SKM-1 (cell line): ENCODE data around the gene SWSAP1.
"Not testable (repeated sequence)": the region's sequence is repeated elsewhere in the genome, so short reads cannot be mapped to it uniquely, and the experiment has no call there.

ENCODE experiments used
- DNase-seq: peaks from one replicate; lab custom pipeline; 2025; ENCODE audit not compliant: unreplicated experiment; lab: John Stamatoyannopoulos, UW

The SWSAP1 gene, protein sequence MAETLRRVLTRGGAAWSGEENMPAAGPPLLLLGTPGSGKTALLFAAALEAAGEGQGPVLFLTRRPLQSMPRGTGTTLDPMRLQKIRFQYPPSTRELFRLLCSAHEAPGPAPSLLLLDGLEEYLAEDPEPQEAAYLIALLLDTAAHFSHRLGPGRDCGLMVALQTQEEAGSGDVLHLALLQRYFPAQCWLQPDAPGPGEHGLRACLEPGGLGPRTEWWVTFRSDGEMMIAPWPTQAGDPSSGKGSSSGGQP

GRCh38 chr19:11374433-11375142, at the start of gene SWSAP1:
Gene SWSAP1, plus strand, starts transcription at chr19:11374666. Its CDS starts 15 bp downstream, at chr19:11374681.
- peak; percentile 100 for DNase-seq

- no peak for DNase-seq
Measured at GRCh38 chr19:11324748-11325389, 49.6 kb upstream of the SWSAP1 start.

- no peak for DNase-seq
Measured at GRCh38 chr19:11325544-11325943, 48.9 kb upstream of the SWSAP1 start.

- no peak for DNase-seq
Measured at GRCh38 chr19:11330127-11330526, 44.3 kb upstream of the SWSAP1 start.

GRCh38 chr19:11331502-11331901, 43.0 kb upstream of the SWSAP1 start:
- no peak for DNase-seq

DNA sequence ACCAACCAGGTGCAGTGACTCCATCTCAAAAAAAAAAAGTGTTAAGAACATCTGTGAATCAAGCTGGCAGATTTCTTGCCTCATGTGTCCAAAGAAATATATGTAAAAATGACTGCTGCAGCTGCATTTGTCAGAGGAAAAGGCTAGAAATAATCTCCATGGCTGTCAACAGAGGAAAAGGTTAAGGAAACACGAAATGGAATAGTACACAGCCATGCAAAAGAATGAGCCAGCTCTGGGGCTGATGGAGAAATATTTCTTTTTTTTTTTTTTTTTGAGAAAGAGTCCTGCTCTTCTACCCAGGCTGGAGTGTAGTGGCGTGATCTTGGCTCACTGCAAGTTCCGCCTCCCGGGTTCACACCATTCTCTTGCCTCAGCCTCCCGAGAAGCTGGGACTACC, 41.6 kb upstream of the SWSAP1 start:
- DNase-seq, result no peak

- not testable (repeated sequence) for DNase-seq
Measured at GRCh38 chr19:11333838-11334237, 40.6 kb upstream of the SWSAP1 start.

DNA sequence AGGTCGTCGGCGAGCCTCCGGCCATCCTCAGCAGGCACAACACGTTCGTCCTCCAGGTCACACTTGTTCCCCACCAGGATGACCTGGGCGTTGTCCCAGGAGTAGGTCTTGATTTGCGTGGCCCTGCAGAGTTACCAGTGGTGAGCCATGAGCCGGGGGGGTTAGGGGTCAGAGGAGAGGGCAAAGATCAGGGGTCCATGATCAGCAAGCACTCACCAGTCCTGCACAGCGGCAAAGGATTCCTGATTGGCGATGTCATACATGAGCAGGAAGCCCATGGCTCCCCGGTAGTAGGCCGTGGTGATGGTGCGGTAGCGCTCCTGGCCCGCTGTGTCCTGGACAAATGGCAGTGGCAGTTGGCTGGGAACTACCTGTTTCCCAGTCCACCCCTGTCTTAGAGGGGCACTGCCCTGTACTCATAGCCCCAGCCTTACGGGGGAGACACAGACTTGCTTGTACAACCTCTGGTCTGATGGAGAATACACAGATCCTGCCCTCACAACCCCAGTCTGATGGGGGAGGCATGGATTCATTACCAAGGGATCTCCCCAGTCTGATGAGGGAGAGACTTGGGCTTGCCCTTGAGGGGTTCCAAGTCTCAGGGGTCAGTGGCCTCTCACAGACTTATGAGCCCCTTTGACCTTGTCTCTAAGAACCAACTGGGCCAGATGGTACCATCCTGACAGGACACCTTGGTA, 38.9 kb upstream of the SWSAP1 start:
- no peak for DNase-seq

GRCh38 chr19:11337080-11337479, 37.4 kb upstream of the SWSAP1 start:
- no peak for DNase-seq

DNA sequence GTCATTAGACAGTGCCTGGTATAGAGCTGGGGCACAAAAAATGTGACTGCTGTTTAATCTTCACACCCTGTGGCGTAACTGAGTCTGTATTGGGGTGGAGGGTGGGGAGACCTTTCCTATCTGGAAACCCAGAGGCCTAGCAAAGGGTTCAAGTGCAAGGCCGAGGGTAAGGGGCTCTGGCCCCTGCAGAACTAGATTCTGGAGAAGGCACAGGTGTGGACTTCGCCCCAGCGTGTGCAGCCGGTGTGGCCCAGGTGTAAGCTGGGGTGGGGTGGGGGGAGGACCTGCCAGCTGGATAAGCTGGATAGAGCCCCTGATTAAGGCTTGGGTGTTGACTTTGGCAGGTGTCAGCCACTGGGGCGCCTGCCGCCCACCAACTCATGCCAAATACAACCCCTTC, 36.3 kb upstream of the SWSAP1 start:
- no peak for DNase-seq

- no peak for DNase-seq
Measured at GRCh38 chr19:11338569-11339253, 35.8 kb upstream of the SWSAP1 start.

DNA sequence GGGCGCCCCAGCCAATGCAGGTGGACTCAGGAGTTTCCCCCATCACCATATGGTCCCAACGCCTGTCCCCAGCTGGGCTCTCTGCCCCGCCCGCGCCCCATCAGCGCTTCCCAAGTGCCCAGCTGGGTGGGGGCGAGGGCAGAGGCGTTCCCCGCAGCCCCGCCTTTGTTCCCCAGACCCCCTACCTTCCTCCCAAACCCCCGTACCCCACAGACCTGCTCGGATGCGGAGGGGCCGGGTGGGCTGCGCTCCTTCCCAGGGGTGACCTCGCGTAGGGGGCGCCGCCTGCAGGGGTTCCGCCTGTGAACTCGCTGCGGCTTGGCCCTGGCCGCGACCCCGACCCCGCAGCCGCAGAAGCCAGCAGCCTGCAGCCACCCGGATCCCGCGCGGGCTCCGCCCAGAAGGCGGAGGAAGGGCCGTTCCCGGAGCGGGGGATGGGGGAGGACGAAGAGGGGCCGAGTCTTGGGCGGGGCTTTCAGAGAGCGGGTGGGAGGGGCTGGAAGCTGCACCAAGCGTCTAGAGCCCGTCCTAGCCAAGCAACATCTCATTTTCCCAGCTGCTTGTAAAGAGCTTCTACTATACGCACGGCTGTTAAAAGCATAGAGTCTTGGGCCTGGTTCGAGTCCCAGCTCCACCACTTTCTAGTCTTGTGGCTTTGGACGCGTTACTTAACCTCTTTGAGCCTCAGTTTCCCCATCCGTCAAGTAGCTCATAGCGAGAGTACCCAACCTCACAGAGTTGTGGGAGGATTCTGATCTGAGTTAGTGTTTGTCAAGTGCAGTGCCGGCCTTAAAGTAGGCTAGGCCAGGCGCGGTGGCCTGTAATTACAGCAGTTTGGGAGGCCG, 35.0 kb upstream of the SWSAP1 start, which contains the start of gene RAB3D:
Gene RAB3D (minus strand): TSS at position 404 of the 845 bp plus-strand sequence. CDS start 2,258 bp downstream, outside the sequence.
- DNase-seq, result peak; percentile 35

DNA sequence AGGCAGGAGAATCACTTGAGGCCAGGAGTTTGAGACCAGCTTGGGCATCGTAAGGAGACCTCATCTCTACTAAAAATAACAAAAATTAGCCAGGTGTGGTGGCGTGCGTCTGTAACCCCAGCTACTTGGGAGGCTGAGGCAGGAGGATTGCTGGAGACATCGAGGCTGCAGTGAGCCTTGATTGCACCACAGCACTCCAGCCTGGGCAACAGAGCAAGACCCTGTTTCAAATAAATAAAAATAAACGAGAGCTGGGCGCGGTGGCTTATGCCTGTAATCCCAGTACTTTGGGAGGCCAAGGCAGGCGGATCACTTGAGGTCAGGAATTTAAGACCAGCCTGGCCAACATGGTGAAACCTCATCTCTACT, 34.4 kb upstream of the SWSAP1 start:
- DNase-seq, result not testable (repeated sequence)

DNA sequence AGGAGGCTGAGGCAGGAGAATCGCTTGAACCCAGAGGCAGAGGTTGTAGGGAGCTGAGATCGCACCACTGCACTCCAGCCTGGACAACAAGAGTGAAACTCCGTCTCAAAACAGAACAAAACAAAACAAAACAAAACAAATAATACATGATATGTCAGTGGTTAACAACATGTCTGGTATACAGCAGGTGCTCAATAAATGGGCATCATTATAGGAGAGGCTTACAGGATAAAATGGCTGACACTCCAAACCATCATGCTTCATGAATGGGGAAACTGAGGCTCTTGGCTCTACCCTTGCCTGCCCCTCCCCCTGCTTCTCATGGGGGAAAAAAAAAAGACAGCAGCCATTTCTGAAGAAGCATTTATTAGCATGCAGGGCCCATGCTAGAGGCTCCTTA, 32.0 kb upstream of the SWSAP1 start:
- no peak for DNase-seq

DNA sequence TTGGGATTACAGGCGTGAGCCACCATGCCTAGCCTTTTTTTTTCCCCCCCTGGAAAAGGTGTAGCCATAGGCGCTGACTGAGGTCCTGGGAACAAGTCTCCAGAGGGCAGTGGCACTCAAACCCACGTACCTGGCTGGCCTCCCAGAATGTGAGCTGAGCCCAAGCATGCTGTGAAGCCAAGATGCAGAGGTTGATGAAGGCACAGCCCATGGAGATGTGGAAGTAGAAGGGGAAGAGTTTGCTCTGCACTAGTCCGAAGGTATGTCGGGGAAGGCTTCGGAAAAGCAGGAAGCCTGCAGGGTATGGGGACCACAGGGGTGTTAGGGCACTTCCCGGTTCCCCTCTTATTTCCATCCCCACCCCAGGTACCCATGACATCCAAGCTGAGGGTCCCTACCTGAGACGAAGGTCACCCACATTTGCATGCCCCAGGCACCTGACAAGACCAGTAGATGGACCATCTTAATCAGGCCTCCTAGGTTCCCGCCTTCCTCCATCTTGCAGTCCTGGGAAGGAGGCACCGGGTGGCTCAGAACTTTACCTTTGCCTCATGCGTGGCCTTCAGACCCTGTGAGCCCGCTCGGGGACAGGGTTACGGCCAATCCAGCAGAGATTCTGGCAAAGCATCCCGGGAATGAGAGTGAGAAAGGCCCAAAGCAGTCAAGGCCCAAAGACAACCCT, 29.2 kb upstream of the SWSAP1 start:
- no peak for DNase-seq

GRCh38 chr19:11346104-11346940, 28.1 kb upstream of the SWSAP1 start, which contains the start of the genes CCDC159 and TMEM205:
Gene CCDC159, plus strand, starts transcription at chr19:11346519. Its CDS starts 88 bp downstream, at chr19:11346607.
Gene TMEM205, minus strand, starts transcription at chr19:11346268. Its CDS starts 649 bp downstream, at chr19:11345619.
- DNase-seq, result peak; percentile 95

GRCh38 chr19:11347546-11348039, 26.9 kb upstream of the SWSAP1 start:
- no peak for DNase-seq

GRCh38 chr19:11349171-11349570, 25.3 kb upstream of the SWSAP1 start:
- DNase-seq, result no peak
